ENCODE measurements around the gene CMTM8.
"Not testable (repeated sequence)": the region's sequence is repeated elsewhere in the genome, so short reads cannot be mapped to it uniquely, and the experiment has no call there.

The CMTM8 gene

GRCh38 chr3:32238453-32239306 is at the start of gene CMTM8:
Gene CMTM8, plus strand, starts transcription at chr3:32238680. Its CDS starts 293 bp downstream, at chr3:32238973.
- peak; percentile 92 for DNase-seq (ENCODE audit: low spot score)

DNA sequence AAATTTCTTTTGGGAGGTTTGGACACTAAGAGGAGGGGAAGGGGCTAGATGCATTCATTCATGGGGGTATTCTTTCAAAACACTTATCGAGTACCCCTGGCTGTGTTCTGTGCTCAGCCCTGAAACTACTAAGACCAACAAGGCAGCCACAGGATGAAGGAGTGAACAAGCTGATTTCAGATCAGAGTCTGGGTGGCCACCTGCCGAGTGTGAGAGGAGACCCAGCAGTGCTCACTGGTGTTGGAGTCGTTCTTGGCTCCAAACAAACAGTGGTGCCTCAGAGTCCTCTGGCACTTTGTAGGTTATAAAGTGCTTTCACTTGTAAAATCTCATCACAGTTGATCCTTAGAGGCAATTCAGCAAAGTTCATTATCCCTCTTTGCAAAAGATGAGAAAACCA is 48.8 kb upstream of the CMTM8 start:
- DNase-seq (ENCODE audit: low spot score): no peak

DNA sequence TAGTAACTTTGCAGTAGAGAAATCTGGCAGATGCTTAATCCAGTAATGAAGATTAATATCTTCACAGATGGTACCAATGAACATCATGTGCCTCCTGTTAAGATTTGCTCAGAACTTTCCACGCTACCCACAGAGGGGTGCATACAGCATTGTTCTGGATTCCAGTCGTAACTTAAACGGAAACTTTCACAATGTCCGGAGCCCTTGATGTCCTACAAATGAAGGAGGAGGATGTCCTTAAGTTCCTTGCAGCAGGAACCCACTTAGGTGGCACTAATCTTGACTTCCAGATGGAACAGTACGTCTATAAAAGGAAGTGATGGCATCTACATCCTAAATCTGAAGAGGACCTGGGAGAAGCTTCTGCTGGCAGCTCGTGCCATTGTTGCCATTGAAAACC is 47.9 kb upstream of the CMTM8 start:
- DNase-seq (ENCODE audit: low spot score): not testable (repeated sequence)

- DNase-seq (ENCODE audit: low spot score): no peak
Observed at GRCh38 chr3:32193101-32193500, 45.4 kb upstream of the CMTM8 start.

DNA sequence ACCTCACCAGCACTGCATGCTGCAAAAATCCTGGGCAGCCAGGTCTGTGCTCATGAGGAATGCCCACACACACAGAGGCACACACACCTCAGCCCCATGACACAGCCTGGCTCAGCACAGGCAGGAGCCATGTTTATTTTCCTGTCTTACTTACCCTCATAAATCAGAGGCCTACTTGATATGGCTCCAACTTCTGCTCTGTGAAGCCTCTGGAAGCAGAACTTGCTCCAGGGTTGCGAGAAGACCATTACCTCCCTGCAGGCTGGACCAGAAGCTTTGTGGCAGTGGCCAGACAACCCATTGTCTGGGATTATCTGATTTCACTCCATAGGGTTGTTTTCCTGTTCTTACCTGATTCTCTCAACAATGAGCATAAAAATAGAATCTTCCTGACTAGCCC is 43.8 kb upstream of the CMTM8 start:
- DNase-seq (ENCODE audit: low spot score): no peak

- DNase-seq (ENCODE audit: low spot score): no peak
Observed at GRCh38 chr3:32195995-32196540, 42.4 kb upstream of the CMTM8 start.

GRCh38 chr3:32197991-32198390 is 40.5 kb upstream of the CMTM8 start:
- DNase-seq (ENCODE audit: low spot score): no peak

DNA sequence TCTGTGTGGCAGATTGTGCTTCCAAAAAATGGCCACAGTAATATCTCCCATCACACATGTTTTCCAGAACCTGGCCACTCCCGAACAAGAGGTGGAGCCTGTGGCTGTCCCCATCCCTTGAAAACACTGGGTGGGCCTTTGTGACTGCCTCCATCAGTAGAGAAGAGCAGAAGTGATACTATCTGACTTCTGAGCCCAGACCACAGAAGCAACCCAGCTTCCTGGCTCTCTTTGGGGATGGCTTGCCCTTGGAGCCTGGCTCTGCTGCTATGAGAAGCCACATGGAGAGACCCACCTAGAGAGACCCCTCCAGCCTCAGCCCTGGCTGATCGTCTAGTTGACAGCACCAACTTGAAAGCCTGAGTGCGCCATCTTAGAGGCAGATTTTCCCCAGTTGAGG is 39.8 kb upstream of the CMTM8 start:
- DNase-seq (ENCODE audit: low spot score): no peak

DNA sequence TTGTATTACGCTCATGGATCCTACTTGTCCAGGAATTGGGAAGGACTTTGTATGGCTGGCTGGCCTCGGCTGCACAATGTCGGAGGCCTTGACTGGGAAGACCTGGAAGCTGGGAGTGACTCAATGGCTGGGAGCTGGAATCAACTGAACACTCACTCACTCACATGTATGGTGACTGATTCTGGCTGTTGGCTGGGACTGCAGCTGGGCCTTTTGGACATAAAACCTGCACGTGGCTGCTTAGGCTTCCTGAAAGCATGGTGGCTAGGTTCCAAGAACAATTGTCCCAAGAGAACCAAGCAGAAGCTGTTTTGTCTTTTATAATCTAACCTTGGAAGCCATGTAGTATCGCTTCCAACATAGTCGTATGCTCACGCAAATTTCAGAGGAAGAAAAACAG is 38.0 kb upstream of the CMTM8 start:
- DNase-seq (ENCODE audit: low spot score): no peak

- DNase-seq (ENCODE audit: low spot score): no peak
Observed at GRCh38 chr3:32200992-32201758, 37.3 kb upstream of the CMTM8 start.

DNA sequence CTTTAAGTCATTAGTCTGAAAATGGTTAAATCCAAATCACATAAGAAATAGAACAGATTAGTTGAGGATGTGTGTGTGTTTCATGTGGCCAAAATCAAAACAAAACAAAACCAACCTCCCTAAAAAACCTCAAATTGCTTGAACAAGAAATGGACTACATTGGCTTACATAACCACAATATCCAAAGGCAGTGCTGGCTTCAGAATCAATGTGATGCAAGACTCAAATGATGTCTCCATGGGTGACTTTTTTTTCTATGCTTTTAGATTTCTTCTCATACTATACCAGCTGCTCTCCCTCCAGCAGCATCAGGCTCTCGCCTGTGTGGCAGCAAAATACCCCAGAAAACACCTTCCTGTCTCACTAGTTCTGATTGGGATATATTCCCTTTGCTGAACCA is 36.0 kb upstream of the CMTM8 start:
- DNase-seq (ENCODE audit: low spot score): no peak

DNA sequence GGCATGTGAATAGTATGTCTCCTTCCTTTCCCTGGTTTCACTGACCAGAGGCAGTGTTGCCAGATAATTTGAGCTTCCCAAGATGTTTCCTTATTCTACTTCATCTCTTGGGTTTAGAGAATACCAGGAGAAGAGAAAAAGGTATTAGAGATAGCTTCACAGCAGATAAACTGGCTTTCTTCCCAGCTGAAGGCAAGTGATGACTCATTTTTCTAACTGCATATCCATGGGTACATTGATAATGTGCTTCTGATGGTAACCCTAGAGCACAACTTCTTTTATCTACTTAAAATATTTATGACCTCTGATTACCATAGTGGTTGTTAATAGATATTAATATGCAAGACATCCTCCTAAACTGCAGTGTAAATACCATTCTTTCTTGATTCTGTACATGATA is 34.6 kb upstream of the CMTM8 start:
- no peak for DNase-seq (ENCODE audit: low spot score)

DNA sequence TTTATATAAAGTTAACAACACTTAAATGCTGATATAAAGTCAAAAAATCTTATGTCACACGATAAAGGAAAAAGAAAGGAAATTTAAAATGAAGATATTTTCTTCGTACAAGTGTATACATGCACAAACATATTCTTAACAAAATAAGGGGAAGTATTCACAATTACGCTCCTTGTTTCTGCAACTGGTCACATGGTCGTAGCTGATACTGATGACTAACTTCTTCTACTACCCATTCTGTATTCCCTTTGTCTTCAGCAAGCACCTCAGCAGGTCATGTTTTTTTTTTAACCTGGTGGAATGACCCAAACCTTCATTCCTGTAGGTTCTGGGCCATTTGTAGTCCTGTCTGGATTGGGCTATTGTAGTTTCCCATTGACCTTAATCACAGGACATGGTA is 30.0 kb upstream of the CMTM8 start:
- no peak for DNase-seq (ENCODE audit: low spot score)

GRCh38 chr3:32215185-32215584 is 23.3 kb upstream of the CMTM8 start:
- no peak for DNase-seq (ENCODE audit: low spot score)

- no peak for DNase-seq (ENCODE audit: low spot score)
Observed at GRCh38 chr3:32216172-32216783, 22.2 kb upstream of the CMTM8 start.

GRCh38 chr3:32217339-32217738 is 21.1 kb upstream of the CMTM8 start:
- no peak for DNase-seq (ENCODE audit: low spot score)

GRCh38 chr3:32219537-32219936 is 18.9 kb upstream of the CMTM8 start:
- no peak for DNase-seq (ENCODE audit: low spot score)

GRCh38 chr3:32220006-32220405 is 18.5 kb upstream of the CMTM8 start:
- DNase-seq (ENCODE audit: low spot score): no peak

- DNase-seq (ENCODE audit: low spot score): no peak
Observed at GRCh38 chr3:32222950-32223349, 15.5 kb upstream of the CMTM8 start.

GRCh38 chr3:32224016-32224516 is 14.4 kb upstream of the CMTM8 start:
- DNase-seq (ENCODE audit: low spot score): no peak

GRCh38 chr3:32226875-32227500 is 11.5 kb upstream of the CMTM8 start:
- no peak for DNase-seq (ENCODE audit: low spot score)

DNA sequence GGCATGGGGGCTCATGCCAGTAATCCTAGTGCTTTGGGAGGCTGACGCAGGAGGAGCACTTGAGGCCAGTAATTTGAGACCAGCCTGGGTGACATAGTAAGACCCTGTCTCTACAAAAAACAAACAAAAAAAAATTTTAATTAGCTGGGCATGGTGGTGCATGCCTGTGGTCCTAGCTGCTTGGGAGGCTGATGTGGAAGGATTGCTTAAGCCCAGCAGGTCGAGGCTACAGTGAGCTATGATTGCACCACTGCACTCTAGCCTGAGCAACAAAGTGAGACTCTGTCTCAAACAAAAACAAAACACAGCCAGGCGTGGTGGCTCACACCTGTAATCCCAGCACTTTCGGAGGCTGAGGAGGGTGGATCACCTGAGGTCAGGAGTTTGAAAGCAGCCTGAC is 9.7 kb upstream of the CMTM8 start:
- not testable (repeated sequence) for DNase-seq (ENCODE audit: low spot score)
